H1 (cell line): ENCODE results near the gene TAS1R1. TPM values are rescaled to one million over a fixed set of nuclear protein-coding genes. Genes with fewer than 3 reads are reported as not detected.
A peak's percentile ranks its signal among the peaks of the same experiment; 100 is the strongest.

ENCODE experiments used
- CTCF ChIA-PET: fragments of 300-600 bp; sonication (Branson Sonifier 250); formaldehyde crosslinking; loops from one replicate; lab custom pipeline; 2021; ENCODE audit not compliant: partially characterized antibody; lab: Charles Lee
- POLR2A ChIA-PET: fragments of 300-600 bp; sonication (Branson Sonifier 250); formaldehyde crosslinking; loops from one replicate; lab custom pipeline; 2021; ENCODE audit warnings: inconsistent platforms; ENCODE audit not compliant: partially characterized antibody; lab: Charles Lee
- DNase-seq, 2 experiments: peaks; one replicate each; pipeline versions ENCODE4 v3.0.0 to v3.0.0-alpha.2; 2010 to 2022; ENCODE audit warnings: low spot score in 2 of 2, low read depth in 1 of 2, mixed read lengths in 1 of 2
- FAIRE-seq: peaks from 2 replicates; lab custom pipeline; 2011; peaks lifted over from hg19 to GRCh38; lab: Jason Lieb, UNC
- H2AFZ ChIP-seq: 2 replicates; pipeline ENCODE4 v1.8.1; 2012; ENCODE audit warnings: low read length, inconsistent platforms
- H2AK5ac ChIP-seq: 2 replicates; pipeline ENCODE4 v1.6.1; 2013; ENCODE audit warnings: low read depth, low read length
- H2BK120ac ChIP-seq: replicated peaks from 2 replicates; pipeline ENCODE3; 2013; ENCODE audit warnings: low read depth, low read length, inconsistent platforms
- H2BK12ac ChIP-seq: 2 replicates; pipeline ENCODE4 v1.6.1; 2013; ENCODE audit warnings: low read depth, low read length
- H2BK15ac ChIP-seq: 2 replicates; pipeline ENCODE4 v1.6.1; 2013; ENCODE audit warnings: low read length
- H2BK20ac ChIP-seq: 2 replicates; pipeline ENCODE4 v1.6.1; 2013; ENCODE audit warnings: low read length
- H2BK5ac ChIP-seq: 2 replicates; pipeline ENCODE4 v1.6.1; 2013; ENCODE audit warnings: low read depth, low read length
- H3K14ac ChIP-seq: 2 replicates; pipeline ENCODE4 v1.6.1; 2013; ENCODE audit warnings: inconsistent platforms; ENCODE audit not compliant: insufficient read length
- H3K18ac ChIP-seq: 2 replicates; pipeline ENCODE4 v1.6.1; 2013; ENCODE audit warnings: low read length; ENCODE audit errors: extremely low read depth
- H3K23ac ChIP-seq: 2 replicates; pipeline ENCODE4 v1.6.1; 2013; ENCODE audit warnings: inconsistent platforms; ENCODE audit not compliant: insufficient read length
- H3K23me2 ChIP-seq: 2 replicates; pipeline ENCODE4 v1.6.1; 2013; ENCODE audit warnings: low read depth, low read length
- H3K27ac ChIP-seq: 2 replicates; pipeline ENCODE4 v1.6.1; 2011; ENCODE audit warnings: low read depth, low read length, inconsistent platforms
- H3K27me3 ChIP-seq, 4 experiments: replicated peaks in 1 of 4; 1 replicate in 1 of 4; 2 replicates in 3 of 4; pipeline versions ENCODE4 v1.6.1 to v1.8.1; 2011 to 2013; ENCODE audit warnings: low read length in 3 of 4, mild to moderate bottlenecking in 3 of 4, inconsistent platforms in 2 of 4, mixed read lengths in 2 of 4, moderate library complexity in 1 of 4; ENCODE audit not compliant: control insufficient read depth in 3 of 4, insufficient read depth in 3 of 4; ENCODE audit errors: extremely low read depth in 1 of 4
- H3K36me3 ChIP-seq, 4 experiments: 2 replicates each; pipeline versions ENCODE4 v1.6.1 to v1.8.1; 2011 to 2013; ENCODE audit warnings: mild to moderate bottlenecking in 4 of 4, low read length in 3 of 4, moderate library complexity in 2 of 4, control low read depth in 1 of 4, inconsistent platforms in 1 of 4; ENCODE audit not compliant: insufficient read depth in 4 of 4, control insufficient read depth in 2 of 4
- H3K4ac ChIP-seq: replicated peaks from 2 replicates; pipeline ENCODE3; 2013; ENCODE audit warnings: low read length, low read depth, mixed read lengths, inconsistent platforms; ENCODE audit not compliant: insufficient read length
- H3K4me1 ChIP-seq, 4 experiments: replicated peaks in 1 of 4; 1 replicate in 1 of 4; 2 replicates in 3 of 4; pipeline versions ENCODE4 v1.6.1 to v1.8.1; 2011 to 2013; ENCODE audit warnings: low read length in 3 of 4, inconsistent platforms in 2 of 4, mixed read lengths in 1 of 4; ENCODE audit not compliant: insufficient read depth in 4 of 4, control insufficient read depth in 3 of 4
- H3K4me2 ChIP-seq, 2 experiments: 2 replicates each; pipeline versions ENCODE4 v1.6.1 to v1.8.1; 2011 to 2013; ENCODE audit warnings: low read depth in 2 of 2, low read length in 2 of 2, control low read depth in 1 of 2, inconsistent platforms in 1 of 2, mild to moderate bottlenecking in 1 of 2; ENCODE audit not compliant: insufficient read depth in 1 of 2
- H3K4me3 ChIP-seq, 4 experiments: fragments of 200-600, 300-600 bp in 1 of 4; sonication (generic), shearing (Covaris generic), sonication (Bioruptor Twin) in 1 of 4; 2 replicates each; pipeline versions ENCODE4 v1.5.1 to v1.8.1; 2011 to 2016; ENCODE audit warnings: low read length in 4 of 4, low read depth in 3 of 4, control low read depth in 2 of 4, inconsistent platforms in 2 of 4, mild to moderate bottlenecking in 2 of 4, mixed read lengths in 1 of 4, moderate library complexity in 1 of 4; ENCODE audit not compliant: insufficient read depth in 2 of 4; ENCODE audit errors: extremely low read depth in 1 of 4
- H3K56ac ChIP-seq: replicated peaks from 2 replicates; pipeline ENCODE3; 2013; ENCODE audit warnings: low read depth, mild to moderate bottlenecking, mixed read lengths, low read length, inconsistent platforms; ENCODE audit not compliant: insufficient read length
- H3K79me1 ChIP-seq: 2 replicates; pipeline ENCODE4 v1.6.1; 2013; ENCODE audit warnings: low read depth, low read length, control low read depth
- H3K79me2 ChIP-seq, 2 experiments: 2 replicates each; pipeline versions ENCODE4 v1.6.1 to v1.8.1; 2012 to 2013; ENCODE audit warnings: low read length in 2 of 2, mild to moderate bottlenecking in 2 of 2, inconsistent platforms in 1 of 2; ENCODE audit not compliant: insufficient read depth in 2 of 2, control insufficient read depth in 1 of 2
- H3K9ac ChIP-seq, 4 experiments: replicated peaks in 1 of 4; 1 replicate in 1 of 4; 2 replicates in 3 of 4; pipeline versions ENCODE4 v1.6.1 to v1.8.1; 2011 to 2013; ENCODE audit warnings: low read depth in 3 of 4, low read length in 3 of 4, control low read depth in 2 of 4, mild to moderate bottlenecking in 2 of 4, moderate library complexity in 2 of 4, inconsistent platforms in 1 of 4; ENCODE audit errors: extremely low read depth in 1 of 4
- H3K9me3 ChIP-seq, 2 experiments: 2 replicates each; pipeline versions ENCODE4 v1.6.1 to v1.8.1; 2012 to 2013; ENCODE audit warnings: mild to moderate bottlenecking in 2 of 2, moderate library complexity in 2 of 2, control low read depth in 1 of 2, inconsistent platforms in 1 of 2, low read depth in 1 of 2, low read length in 1 of 2, mixed read lengths in 1 of 2; ENCODE audit not compliant: insufficient read depth in 2 of 2
- H4K20me1 ChIP-seq, 2 experiments: replicated peaks in 1 of 2; 2 replicates each; pipeline versions ENCODE3 to v1.8.1; 2011 to 2013; ENCODE audit warnings: inconsistent platforms in 2 of 2, low read length in 2 of 2, mild to moderate bottlenecking in 1 of 2; ENCODE audit not compliant: insufficient read depth in 2 of 2, control insufficient read depth in 1 of 2
- H4K5ac ChIP-seq: 2 replicates; pipeline ENCODE4 v1.6.1; 2013; ENCODE audit warnings: low read length, low read depth, mixed read lengths, inconsistent platforms; ENCODE audit not compliant: insufficient read length
- H4K8ac ChIP-seq: 2 replicates; pipeline ENCODE4 v1.8.0; 2013; ENCODE audit warnings: mild to moderate bottlenecking, moderate library complexity, low read length, inconsistent platforms; ENCODE audit not compliant: insufficient read depth; ENCODE audit errors: extremely low read depth
- H4K91ac ChIP-seq: replicated peaks from 2 replicates; pipeline ENCODE3; 2013; ENCODE audit warnings: low read length, mixed read lengths, inconsistent platforms; ENCODE audit not compliant: insufficient read length
- CREB1 ChIP-seq: IDR thresholded peaks from 2 replicates; pipeline ENCODE4 v1.6.1; 2012; ENCODE audit warnings: inconsistent platforms
- CTCF ChIP-seq, 3 experiments: IDR thresholded peaks; 1 replicate in 2 of 3; 2 replicates in 1 of 3; pipeline versions ENCODE4 v1.5.1 to v1.6.1; 2011; ENCODE audit warnings: low read length in 3 of 3, mild to moderate bottlenecking in 3 of 3, inconsistent platforms in 2 of 3, low read depth in 1 of 3, moderate library complexity in 1 of 3; ENCODE audit not compliant: insufficient read depth in 1 of 3; ENCODE audit errors: control extremely low read depth in 1 of 3
- E2F6 ChIP-seq: IDR thresholded peaks from 2 replicates; pipeline ENCODE4 v1.6.1; 2012; ENCODE audit warnings: inconsistent platforms
- HDAC2 ChIP-seq, 2 experiments: fragments of 300-600 bp in 1 of 2; sonication (generic) in 1 of 2; IDR thresholded peaks; 2 replicates each; pipeline ENCODE4 v1.6.1; 2011 to 2012; ENCODE audit warnings: low read depth in 2 of 2, low read length in 2 of 2, mild to moderate bottlenecking in 2 of 2, moderate library complexity in 2 of 2, borderline replicate concordance in 1 of 2, inconsistent platforms in 1 of 2
- KDM1A ChIP-seq: fragments of 200-600, 300-600 bp; sonication (generic); IDR thresholded peaks from 2 replicates; pipeline ENCODE4 v1.7.1; 2016; ENCODE audit warnings: mild to moderate bottlenecking, low read length, borderline replicate concordance
- SIN3A ChIP-seq, 2 experiments: IDR thresholded peaks in 1 of 2; conservative IDR thresholded peaks in 1 of 2; 2 replicates each; pipeline ENCODE4 v1.6.1; 2011 to 2012; ENCODE audit warnings: low read length in 2 of 2, improper control_type of control experiment in 1 of 2, low read depth in 1 of 2, mild to moderate bottlenecking in 1 of 2
- YY1 ChIP-seq: IDR thresholded peaks from 2 replicates; pipeline ENCODE4 v1.6.1; 2011; ENCODE audit warnings: low read depth, mild to moderate bottlenecking, low read length
- WGBS, 2 experiments: shearing (Covaris generic) in 1 of 2; methylation state at CpG; one replicate each; pipeline versions ENCODE4 v1.1.6 to v1.1.7; 2013 to 2015; ENCODE audit warnings: low lambda C conversion rate in 2 of 2, mixed read lengths in 2 of 2, inconsistent platforms in 1 of 2, low coverage in 1 of 2, missing lambda C conversion rate in 1 of 2; ENCODE audit not compliant: insufficient replicate concordance in 2 of 2, insufficient coverage in 1 of 2, insufficient read length in 1 of 2; ENCODE audit errors: extremely low coverage in 1 of 2, missing lambda C conversion rate in 1 of 2; 5-methylcytosine and 5-hydroxymethylcytosine counted together
- polyA plus RNA-seq, 7 experiments: library from polyadenylated mRNA; depleted of rRNA in 3 of 7; stranded (reverse) in 5 of 7; unstranded in 2 of 7; fragments of >200 nt in 5 of 7; fragments of 200-250 nt in 2 of 7; gene quantifications; 1 replicate in 5 of 7; 2 replicates in 1 of 7; 4 replicates in 1 of 7; pipeline versions ENCODE4 v1.2.1 to v1.2.3, GENCODE V29; 2011 to 2013; ENCODE audit warnings: missing spikeins in 2 of 7, mixed read lengths in 2 of 7
- total RNA-seq: library from RNA; stranded (reverse); fragmentation: NEBNext Ultra II Directional; extraction: Animal tissue kit (Norgen Biotek cat#: 25700); gene quantifications from 2 replicates; pipeline ENCODE4 v1.2.1, GENCODE V29; 2021

The TAS1R1 gene
- total and polyA plus RNA-seq, 2 of the 8 experiments (the other 6 are each of a cell fraction or from before 2014, with no cell fraction given) = 0.26 TPM; not detected in 1

GRCh38 chr1:6613361-6614018 is 58.4 kb downstream of the TAS1R1 start, which contains the start of gene PHF13:
PHF13 (plus strand) TSS chr1:6613731; CDS start chr1:6614067, 336 bp downstream.
- Histone ChIP-seq H3K27me3 (no peaks in the 10 kb centered on the region), H3K79me1 (peaks cover 5% of the 10 kb centered on the region), H2BK20ac (no peak within 1 kb of the TSS), H4K91ac (no peak within 1 kb of the TSS), H3K14ac (no peak within 1 kb of the TSS), H3K18ac (no peak within 1 kb of the TSS; the same call in 1 of the 2 replicates), H3K36me3 (peaks cover 0 to 16% (median 4%) of the 10 kb centered on the region in 4 experiments; a peak in 6 of 8 replicates), H3K79me2 (peaks cover 12 to 34% of the 10 kb centered on the region in 2 experiments), H4K20me1 (peaks cover 7 to 15% of the 10 kb centered on the region in 2 experiments), H3K27ac (peak within 1 kb of the TSS; percentile 81; the same call in 1 of the 2 replicates), H4K5ac (peak within 1 kb of the TSS; percentile 66), H2BK120ac (no peak within 1 kb of the TSS), H3K4me1 (peaks cover 0 to 2% (median 0%) of the 10 kb centered on the region in 4 experiments; a peak in 1 of 7 replicates), H2BK12ac (no peak within 1 kb of the TSS), H2BK15ac (0 out of 2 replicates have a peak within 1 kb of the TSS, but pooled peaks have one; percentile 75), H3K9ac (peak within 1 kb of the TSS; percentile 54 to 78 (median 70)), H3K4ac (no peak within 1 kb of the TSS), H3K23ac (no peak within 1 kb of the TSS), H2AFZ (peak within 1 kb of the TSS; percentile 82; the same call in 1 of the 2 replicates), H3K9me3 (no peaks in the 10 kb centered on the region), H3K4me2 (peak within 1 kb of the TSS; percentile 79 to 100), H3K4me3 (peak within 1 kb of the TSS; percentile 76 to 100 (median 86)), H4K8ac (peak within 1 kb of the TSS; percentile 81), H2BK5ac (peak within 1 kb of the TSS; percentile 78; the same call in 1 of the 2 replicates), H3K56ac (no peak within 1 kb of the TSS), H3K23me2 (peaks cover 8% of the 10 kb centered on the region; the same call in 1 of the 2 replicates), H2AK5ac (no peak within 1 kb of the TSS)
- ChIA-PET CTCF (interaction anchor here (0.6 to 0.8 kb wide), 2 partner anchors 13 to 18 kb away, joined by 3 to 4 read pairs; no protein-coding TSS in a partner anchor), POLR2A (interaction anchor here (1.2 to 1.3 kb wide), 2 partner anchors 10 kb away, joined by 9 to 20 read pairs; partner anchors contain the start of genes KLHL21 and THAP3)
- DNase-seq = peak; percentile 98 to 99
- no peak for FAIRE-seq
- WGBS, 2 experiments = 0% methylated on average over 7 of the region's 84 CpGs; no CpG with 5 or more reads in 1 of the 2 experiments
- TF ChIP-seq SIN3A (conservative IDR thresholded peaks at IDR 0.05 in 1 of 2, IDR thresholded peaks at IDR 0.05 in 1 of 2; ENCODE audit: low read depth in 1 of 2, low read length in 2 of 2) (peak in 1 of 2 experiments; percentile 77; a peak in 2 of 4 replicates), YY1 (0 out of 2 replicates have a peak, but pooled peaks have one; percentile 26), KDM1A (no peak), CREB1 (0 out of 2 replicates have a peak, but pooled peaks have one; percentile 51), E2F6 (peak; percentile 51), HDAC2 (IDR thresholded peaks at IDR 0.05; ENCODE audit: borderline replicate concordance in 1 of 2, low read depth in 2 of 2, low read length in 2 of 2) (no peak), CTCF (IDR thresholded peaks at IDR 0.05; ENCODE audit: control extremely low read depth in 1 of 3, insufficient read depth in 1 of 3, low read depth in 1 of 3, low read length in 3 of 3) (0 out of 4 replicates have a peak, but pooled peaks of 1 of the 3 experiments have one; percentile 3)
